IPS DF 6.9 (cell line): Measurements from ENCODE around the gene SCAF1.
"Not testable (repeated sequence)": the region's sequence is repeated elsewhere in the genome, so short reads cannot be mapped to it uniquely, and the experiment has no call there.

Experiments
- DNase-seq: peaks from one replicate; pipeline ENCODE4 v3.0.0-alpha.2; 2013; ENCODE audit warnings: low read depth, low spot score
- H3K27ac ChIP-seq: one replicate; pipeline ENCODE4 v1.5.1; 2013; ENCODE audit warnings: low read length, control low read depth
- H3K27me3 ChIP-seq: 2 replicates; pipeline ENCODE4 v1.6.1; 2013; ENCODE audit warnings: mild to moderate bottlenecking, low read length; ENCODE audit not compliant: control insufficient read depth, insufficient read depth
- H3K36me3 ChIP-seq: 2 replicates; pipeline ENCODE4 v1.6.1; 2013; ENCODE audit warnings: low read length; ENCODE audit not compliant: control insufficient read depth, insufficient read depth
- H3K4me1 ChIP-seq: 2 replicates; pipeline ENCODE4 v1.6.1; 2013; ENCODE audit warnings: low read length; ENCODE audit not compliant: control insufficient read depth, insufficient read depth
- H3K4me3 ChIP-seq: 2 replicates; pipeline ENCODE4 v1.5.1; 2013; ENCODE audit warnings: mild to moderate bottlenecking, low read length
- H3K9me3 ChIP-seq: 2 replicates; pipeline ENCODE4 v1.6.1; 2013; ENCODE audit warnings: low read length, inconsistent platforms; ENCODE audit not compliant: control insufficient read depth, insufficient read depth
- WGBS: extraction: QIAGEN DNeasy Blood & Tissue Kit; methylation state at CpG from one replicate; pipeline ENCODE4 v1.1.7; 2013; ENCODE audit warnings: mixed read lengths, missing lambda C conversion rate; ENCODE audit not compliant: insufficient read length, insufficient coverage; 5-methylcytosine and 5-hydroxymethylcytosine counted together

The SCAF1 gene

GRCh38 chr19:49616945-49617344, 25.1 kb upstream of the SCAF1 start:
- no peaks in the 10 kb centered on the region for H3K4me1 ChIP-seq
- H3K9me3 ChIP-seq = no peaks in the 10 kb centered on the region
- no peak overlapping the region for H3K4me3 ChIP-seq
- H3K36me3 ChIP-seq = peaks cover 32% of the 10 kb centered on the region
- WGBS = no CpG with 5 or more reads among the region's 7 CpGs
- DNase-seq = no peak
- no peaks in the 10 kb centered on the region for H3K27me3 ChIP-seq
- no peak overlapping the region for H3K27ac ChIP-seq

GRCh38 chr19:49617860-49618259, 24.1 kb upstream of the SCAF1 start:
- no CpG with 5 or more reads among the region's 13 CpGs for WGBS
- H3K27me3 ChIP-seq, H3K27ac ChIP-seq, H3K4me3 ChIP-seq, H3K4me1 ChIP-seq, DNase-seq, H3K9me3 ChIP-seq: not testable (repeated sequence)
- peaks cover 32% of the 10 kb centered on the region for H3K36me3 ChIP-seq

- H3K4me3 ChIP-seq = no peak overlapping the region
- DNase-seq = no peak
- no peaks in the 10 kb centered on the region for H3K4me1 ChIP-seq
- no peak overlapping the region for H3K27ac ChIP-seq
- peaks cover 23% of the 10 kb centered on the region for H3K36me3 ChIP-seq
- no CpG with 5 or more reads among the region's 27 CpGs for WGBS
- H3K9me3 ChIP-seq = no peaks in the 10 kb centered on the region
- H3K27me3 ChIP-seq = no peaks in the 10 kb centered on the region
Observed at GRCh38 chr19:49624967-49625910, 16.8 kb upstream of the SCAF1 start.

- H3K36me3 ChIP-seq = peaks cover 20% of the 10 kb centered on the region
- no peak overlapping the region for H3K27ac ChIP-seq
- WGBS = no CpG with 5 or more reads among the region's 11 CpGs
Observed at GRCh38 chr19:49626226-49626625, 15.8 kb upstream of the SCAF1 start.

GRCh38 chr19:49629659-49630058, 12.3 kb upstream of the SCAF1 start:
- Histone ChIP-seq H3K4me3 (no peak overlapping the region), H3K27me3 (no peaks in the 10 kb centered on the region), H3K36me3 (peaks cover 13% of the 10 kb centered on the region; the same call in 1 of the 2 replicates), H3K27ac (no peak overlapping the region), H3K4me1 (0 out of 2 replicates have a peak, but pooled peaks cover 2% of the 10 kb centered on the region), H3K9me3 (no peaks in the 10 kb centered on the region)
- DNase-seq = no peak
- no CpG with 5 or more reads among the region's 9 CpGs for WGBS

More at GRCh38 chr19:49626226-49626625, 15.8 kb upstream of the SCAF1 start:
- Histone ChIP-seq H3K4me3 (no peak overlapping the region), H3K27me3 (no peaks in the 10 kb centered on the region), H3K4me1 (0 out of 2 replicates have a peak, but pooled peaks cover 2% of the 10 kb centered on the region), H3K9me3 (no peaks in the 10 kb centered on the region)
- DNase-seq = no peak

GRCh38 chr19:49631014-49631588, 10.9 kb upstream of the SCAF1 start:
- no peak overlapping the region for H3K4me3 ChIP-seq
- H3K27ac ChIP-seq = no peak overlapping the region
- no peaks in the 10 kb centered on the region for H3K27me3 ChIP-seq
- WGBS = no CpG with 5 or more reads among the region's 9 CpGs
- 0 out of 2 replicates have a peak, but pooled peaks cover 3% of the 10 kb centered on the region for H3K4me1 ChIP-seq
- H3K9me3 ChIP-seq = no peaks in the 10 kb centered on the region
- no peak for DNase-seq
- peaks cover 5% of the 10 kb centered on the region; the same call in 1 of the 2 replicates for H3K36me3 ChIP-seq

- no peak overlapping the region for H3K4me3 ChIP-seq
- no CpG with 5 or more reads among the region's 19 CpGs for WGBS
- 0 out of 2 replicates have a peak, but pooled peaks cover 3% of the 10 kb centered on the region for H3K4me1 ChIP-seq
- no peaks in the 10 kb centered on the region for H3K36me3 ChIP-seq
- H3K27ac ChIP-seq = no peak overlapping the region
- no peak for DNase-seq
- H3K9me3 ChIP-seq = no peaks in the 10 kb centered on the region
- H3K27me3 ChIP-seq = no peaks in the 10 kb centered on the region
Observed at GRCh38 chr19:49631610-49632192, 10.3 kb upstream of the SCAF1 start.

GRCh38 chr19:49632576-49632975, 9.4 kb upstream of the SCAF1 start:
- no peak overlapping the region for H3K27ac ChIP-seq
- WGBS = no CpG with 5 or more reads among the region's 5 CpGs
- H3K36me3 ChIP-seq = no peaks in the 10 kb centered on the region
- H3K4me1 ChIP-seq = 0 out of 2 replicates have a peak, but pooled peaks cover 3% of the 10 kb centered on the region
- DNase-seq = no peak
- no peak overlapping the region for H3K4me3 ChIP-seq
- no peaks in the 10 kb centered on the region for H3K27me3 ChIP-seq
- H3K9me3 ChIP-seq = no peaks in the 10 kb centered on the region

- H3K27me3 ChIP-seq, DNase-seq, H3K4me1 ChIP-seq, H3K4me3 ChIP-seq, H3K9me3 ChIP-seq, H3K36me3 ChIP-seq, H3K27ac ChIP-seq: not testable (repeated sequence)
- no CpG with 5 or more reads among the region's 9 CpGs for WGBS
Observed at GRCh38 chr19:49633273-49633672, 8.7 kb upstream of the SCAF1 start.

- no peaks in the 10 kb centered on the region for H3K9me3 ChIP-seq
- no peak overlapping the region for H3K4me3 ChIP-seq
- no peak overlapping the region for H3K27ac ChIP-seq
- no CpG with 5 or more reads among the region's 24 CpGs for WGBS
- no peaks in the 10 kb centered on the region for H3K36me3 ChIP-seq
- H3K4me1 ChIP-seq = peaks cover 5% of the 10 kb centered on the region
- no peaks in the 10 kb centered on the region for H3K27me3 ChIP-seq
- DNase-seq = no peak
Observed at GRCh38 chr19:49635530-49636232, 6.3 kb upstream of the SCAF1 start.
